HG02970 (cell line): ENCODE data around the gene RP9.

Experiments
- ATAC-seq: cut with Tn5 transposase; IDR thresholded peaks from one replicate; pipeline ENCODE4 v1.9.1; 2021; ENCODE audit warnings: mild to moderate bottlenecking, moderate library complexity, moderate number of reproducible peaks; ENCODE audit not compliant: unreplicated experiment, low FRiP score

Gene RP9

GRCh38 chr7:33067921-33068320 is 41.3 kb downstream of the RP9 start:
- ATAC-seq, result no peak

- ATAC-seq, result no peak
Observed at GRCh38 chr7:33066771-33067170, 42.4 kb downstream of the RP9 start.

- no peak for ATAC-seq
Observed at GRCh38 chr7:33065981-33066380, 43.2 kb downstream of the RP9 start.

- peak; percentile 95 for ATAC-seq
Observed at GRCh38 chr7:33062782-33063443, 46.3 kb downstream of the RP9 start.

GRCh38 chr7:33062023-33062781 is 47.0 kb downstream of the RP9 start, which contains the start of gene NT5C3A:
Gene NT5C3A (minus strand): TSS chr7:33062776. CDS start chr7:33062705, 71 bp downstream.
- ATAC-seq, result peak; percentile 45

- ATAC-seq, result no peak
Observed at GRCh38 chr7:33061282-33061937, 47.8 kb downstream of the RP9 start.

- no peak for ATAC-seq
Observed at GRCh38 chr7:33059635-33060034, 49.6 kb downstream of the RP9 start.

GRCh38 chr7:33055158-33055557 is 54.0 kb downstream of the RP9 start:
- ATAC-seq, result no peak

- ATAC-seq, result no peak
Observed at GRCh38 chr7:33054261-33054964, 54.8 kb downstream of the RP9 start.

- no peak for ATAC-seq
Observed at GRCh38 chr7:33053721-33054120, 55.5 kb downstream of the RP9 start.

GRCh38 chr7:33050535-33051318 is 58.5 kb downstream of the RP9 start:
- no peak for ATAC-seq

GRCh38 chr7:33048704-33049103 is 60.5 kb downstream of the RP9 start:
- ATAC-seq, result no peak

- no peak for ATAC-seq
Observed at GRCh38 chr7:33048257-33048656, 60.9 kb downstream of the RP9 start.

GRCh38 chr7:33044986-33045385 is 64.2 kb downstream of the RP9 start:
- no peak for ATAC-seq
